NCI-H2107 treated with DMSO at 0.1 percent for 48 hours (cell line): ENCODE data around the gene CWF19L2.
"Not testable (repeated sequence)": the region's sequence is repeated elsewhere in the genome, so short reads cannot be mapped to it uniquely, and the experiment has no call there.

Experiments used
- DNase-seq: peaks from one replicate; lab custom pipeline; 2025; ENCODE audit not compliant: unreplicated experiment; lab: John Stamatoyannopoulos, UW

CWF19L2 gene

DNA sequence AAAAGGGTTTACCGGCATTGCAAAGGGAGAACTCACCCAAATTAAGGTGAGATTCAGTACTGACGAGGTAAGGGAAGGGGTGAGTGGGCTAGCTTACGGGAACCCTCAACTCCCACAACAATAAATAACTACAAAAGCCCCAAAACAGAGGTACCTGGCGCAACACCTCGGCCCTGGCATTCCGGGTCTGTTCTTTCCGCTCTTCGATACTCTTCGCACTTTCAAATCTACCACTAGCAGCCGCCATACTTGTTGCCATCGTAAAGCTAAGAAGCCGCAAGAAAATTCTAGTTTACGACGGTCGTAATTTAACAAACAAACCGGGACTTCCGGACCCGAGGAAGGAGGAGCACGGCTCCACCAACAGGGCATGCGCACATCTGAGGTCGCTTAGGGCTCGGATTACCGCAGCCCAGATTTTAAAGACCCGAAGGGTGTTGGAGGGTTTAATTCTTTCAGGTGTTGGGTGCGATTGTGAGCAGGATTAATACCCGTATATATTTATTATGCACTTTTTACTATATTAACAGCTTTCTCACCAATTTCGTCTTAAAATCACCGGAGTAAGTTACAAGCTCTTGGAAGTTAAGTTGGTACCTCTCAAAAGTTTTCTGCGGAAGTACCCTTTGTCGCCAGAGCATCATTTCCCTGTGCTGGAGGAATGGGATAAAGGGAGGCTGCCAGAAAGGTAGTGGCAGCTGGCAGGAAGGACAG, at the start of gene CWF19L2:
Gene CWF19L2 (minus strand): TSS at position 268 of the 714 bp plus-strand sequence. CDS start 9 bp downstream, at position 259.
- DNase-seq: peak; percentile 90

GRCh38 chr11:107505647-107506225, 48.1 kb upstream of the CWF19L2 start:
- DNase-seq: no peak

GRCh38 chr11:107504981-107505380, 47.4 kb upstream of the CWF19L2 start:
- DNase-seq: no peak

- no peak for DNase-seq
Measured at GRCh38 chr11:107501713-107502112, 44.1 kb upstream of the CWF19L2 start.

- not testable (repeated sequence) for DNase-seq
Measured at GRCh38 chr11:107497371-107497770, 39.7 kb upstream of the CWF19L2 start.

DNA sequence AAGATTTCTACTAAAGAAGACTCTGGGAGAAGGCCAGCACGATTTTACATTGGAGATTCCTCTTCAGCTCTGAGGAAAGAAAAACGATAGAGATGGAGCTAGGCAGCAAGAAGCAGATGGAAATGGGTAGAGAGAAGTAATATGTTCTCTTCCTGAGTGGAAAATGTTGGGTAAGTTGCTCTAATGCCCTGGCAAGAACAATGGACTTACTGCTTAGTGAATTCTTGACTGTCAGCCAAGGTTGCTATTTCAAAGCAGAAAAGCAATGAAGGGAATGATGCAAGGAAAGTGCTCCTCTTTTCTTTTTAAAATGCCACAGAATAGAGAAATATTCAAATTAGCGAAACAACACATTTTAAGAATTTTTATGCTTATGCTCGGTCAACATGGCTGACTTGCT, 38.4 kb upstream of the CWF19L2 start:
- DNase-seq: no peak

DNA sequence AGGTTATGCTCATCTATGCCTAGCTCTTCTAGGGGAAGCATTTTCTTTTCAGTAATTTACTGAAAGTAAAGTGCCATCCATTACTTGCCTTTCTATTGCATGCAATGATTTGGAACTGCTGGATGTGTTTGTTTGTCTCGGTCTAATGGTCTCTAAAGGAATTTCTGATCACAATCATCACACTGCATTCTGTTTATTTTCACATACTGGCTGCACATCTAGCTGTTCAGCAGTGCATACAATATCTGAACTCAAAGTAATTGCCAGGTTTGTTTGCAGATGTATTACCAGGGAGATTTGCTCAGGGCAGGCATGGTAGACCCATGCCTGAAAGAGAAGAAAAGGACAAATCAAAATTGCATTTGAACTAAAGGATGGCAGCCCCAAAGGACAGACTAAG, 36.4 kb upstream of the CWF19L2 start:
- no peak for DNase-seq

DNA sequence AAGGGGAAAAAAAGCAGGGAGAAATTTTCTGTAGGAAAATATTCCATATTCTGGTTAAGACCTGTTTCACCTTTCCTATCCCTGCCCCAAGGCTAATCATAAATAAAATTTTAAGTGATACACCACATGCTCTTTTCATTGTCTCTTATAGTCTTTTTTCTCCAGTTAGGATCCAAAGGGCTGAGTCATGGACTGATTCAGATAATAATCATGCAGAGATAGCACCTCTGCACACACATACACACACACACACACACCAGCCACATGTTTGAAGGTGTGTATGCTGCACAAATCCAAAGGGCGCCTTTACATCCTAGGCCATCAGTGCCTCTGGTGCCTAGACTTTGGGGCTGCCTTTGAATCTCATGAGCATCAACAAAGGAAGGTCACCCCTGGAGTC, 35.5 kb upstream of the CWF19L2 start:
- no peak for DNase-seq

GRCh38 chr11:107490836-107491235, 33.2 kb upstream of the CWF19L2 start:
- no peak for DNase-seq

DNA sequence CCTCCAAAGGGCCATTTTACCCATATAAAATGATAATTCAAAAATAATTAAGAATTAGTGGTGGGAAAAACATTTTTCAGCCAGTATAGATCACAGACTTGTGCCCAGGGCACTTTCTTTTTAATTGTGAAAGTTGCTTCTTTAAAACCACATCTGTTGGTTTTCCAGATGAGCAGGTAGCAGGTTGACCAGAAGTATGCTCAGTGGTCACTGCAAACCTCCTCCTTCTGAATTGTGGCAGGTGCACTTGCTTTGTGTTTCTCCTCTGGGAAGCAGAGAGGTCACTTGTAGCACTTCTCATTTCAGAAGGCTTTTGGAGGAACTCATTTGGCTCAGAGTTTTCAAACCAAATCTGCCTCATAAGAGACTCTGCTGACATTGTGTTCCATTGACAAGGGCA, 24.6 kb upstream of the CWF19L2 start:
- DNase-seq: no peak

DNA sequence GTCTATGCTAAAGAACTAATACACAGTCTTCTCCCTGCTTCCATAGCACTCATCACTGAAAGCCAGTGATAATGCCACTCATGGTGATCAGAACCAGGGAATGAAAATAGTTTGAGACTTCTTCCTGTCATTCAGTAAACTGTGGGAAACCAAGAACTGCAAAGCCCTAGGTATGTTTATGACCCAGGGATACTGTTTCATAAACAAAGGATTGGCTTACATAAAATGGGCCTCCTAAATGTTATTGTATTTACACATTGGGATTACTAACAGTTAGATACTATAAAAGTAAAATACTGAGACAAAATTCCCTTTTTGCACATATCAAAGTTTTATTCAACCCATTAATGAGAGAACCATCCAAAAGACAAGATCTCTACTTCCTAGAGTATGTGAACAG, 21.3 kb upstream of the CWF19L2 start:
- DNase-seq: no peak

- no peak for DNase-seq
Measured at GRCh38 chr11:107477820-107478219, 20.2 kb upstream of the CWF19L2 start.

- no peak for DNase-seq
Measured at GRCh38 chr11:107473792-107474191, 16.2 kb upstream of the CWF19L2 start.

- DNase-seq: no peak
Measured at GRCh38 chr11:107472966-107473365, 15.3 kb upstream of the CWF19L2 start.

DNA sequence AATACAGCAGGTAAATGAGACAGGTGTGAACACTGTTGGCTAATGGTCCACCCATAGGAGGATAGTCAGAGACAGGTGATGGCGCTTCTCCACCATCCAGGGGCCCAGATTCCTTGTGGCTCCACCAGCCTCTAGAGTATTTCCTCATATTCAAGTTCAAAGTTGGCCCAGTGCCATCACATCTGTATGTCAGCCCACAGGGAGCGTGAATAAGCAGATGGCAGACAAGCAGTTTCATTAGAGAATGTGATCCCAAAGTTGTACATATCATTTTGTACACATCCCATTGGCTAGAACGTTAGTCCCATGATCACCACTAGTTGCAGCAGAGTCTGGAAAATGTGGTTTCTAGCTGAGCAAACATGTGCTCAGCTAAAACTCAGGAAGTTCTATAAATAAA, 11.0 kb upstream of the CWF19L2 start:
- DNase-seq: no peak

GRCh38 chr11:107467696-107468095, 10.1 kb upstream of the CWF19L2 start:
- DNase-seq: no peak

- not testable (repeated sequence) for DNase-seq
Measured at GRCh38 chr11:107466275-107466866, 8.7 kb upstream of the CWF19L2 start.

DNA sequence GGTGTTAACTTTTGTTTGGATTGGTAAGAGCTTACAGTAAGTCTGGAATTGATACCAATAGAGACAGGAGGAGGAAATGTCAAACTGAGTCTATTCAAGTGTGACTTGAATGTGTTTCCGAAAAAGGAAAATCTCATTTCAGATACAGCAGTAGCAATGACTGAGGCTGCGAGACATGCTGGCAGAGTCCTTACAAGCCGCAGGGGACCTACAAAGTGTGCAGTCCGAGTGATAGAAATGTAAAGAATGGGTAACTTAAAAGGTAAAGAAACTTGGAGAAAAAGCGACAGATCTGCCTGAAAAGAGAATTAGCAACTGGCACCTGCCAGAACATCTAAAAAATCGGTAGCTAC, 444 bp downstream of the CWF19L2 start:
- DNase-seq: no peak

GRCh38 chr11:107453594-107454286, 3.9 kb downstream of the CWF19L2 start:
- DNase-seq: no peak

- no peak for DNase-seq
Measured at GRCh38 chr11:107446822-107447431, 10.7 kb downstream of the CWF19L2 start.

GRCh38 chr11:107442715-107443215, 14.9 kb downstream of the CWF19L2 start:
- no peak for DNase-seq
